Fibroblast of skin of scalp (primary cell): ENCODE measurements around the gene ECT2.
"Not testable (repeated sequence)": the region's sequence is repeated elsewhere in the genome, so short reads cannot be mapped to it uniquely, and the experiment has no call there.

ENCODE experiments used
- DNase-seq: peaks from one replicate; pipeline ENCODE4 v3.0.0-alpha.2; 2013

ECT2 gene

DNA sequence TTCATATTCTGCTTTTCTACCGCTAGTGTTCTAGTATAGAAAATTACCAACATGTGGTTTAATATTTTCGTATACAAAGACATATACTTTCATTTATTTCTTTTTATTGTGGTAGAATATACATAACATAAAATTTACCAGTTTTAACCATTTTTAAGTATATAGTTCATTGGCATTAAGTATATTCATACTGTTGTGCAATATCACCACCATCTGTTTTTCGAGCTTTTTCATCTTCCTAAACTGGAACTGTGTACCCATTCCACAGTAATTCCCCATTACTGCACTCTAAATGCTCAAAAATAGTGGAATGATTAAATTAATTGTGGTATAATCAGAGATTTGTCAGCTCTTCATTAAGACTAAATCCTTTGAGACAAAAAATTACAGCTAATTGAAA lies 62.9 kb downstream of the ECT2 start:
- no peak for DNase-seq

DNA sequence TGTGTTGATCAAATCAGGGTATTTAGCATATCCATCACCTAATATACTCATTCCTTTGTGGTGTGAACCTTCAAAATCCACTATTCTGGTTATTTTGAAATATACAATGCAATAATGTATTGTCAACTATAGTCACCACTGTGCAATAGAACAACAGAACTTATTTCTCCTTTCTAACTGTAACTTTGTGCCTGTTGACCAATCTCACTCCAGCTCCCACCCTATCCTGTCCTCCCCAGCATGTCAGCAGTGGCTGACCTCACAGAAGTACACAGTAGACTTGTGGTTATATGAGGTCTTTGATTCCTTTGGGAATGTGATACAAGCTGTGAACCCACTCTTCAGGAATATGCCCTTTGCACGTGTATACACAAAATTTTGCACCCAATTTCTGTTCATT lies 64.2 kb downstream of the ECT2 start:
- peak; percentile 5 for DNase-seq

DNA sequence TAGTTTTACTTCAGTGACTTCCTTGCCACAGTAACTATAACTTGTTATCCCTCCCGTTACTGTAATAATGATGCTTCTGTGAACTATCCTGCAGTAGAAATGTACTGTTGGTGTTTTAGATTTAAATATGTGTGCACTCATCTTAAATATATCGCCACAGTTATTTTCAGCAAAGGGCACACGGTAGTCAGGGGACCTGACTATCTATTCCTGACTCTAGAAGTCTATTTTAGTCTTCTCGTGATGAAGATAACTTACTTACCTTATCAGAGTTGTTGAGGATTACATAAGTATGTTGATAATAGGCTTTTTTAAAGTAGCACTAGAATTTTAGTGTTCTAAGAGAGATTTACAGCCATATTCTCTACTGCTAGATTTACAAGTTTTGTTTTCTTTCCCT lies 65.3 kb downstream of the ECT2 start:
- DNase-seq: no peak

DNA sequence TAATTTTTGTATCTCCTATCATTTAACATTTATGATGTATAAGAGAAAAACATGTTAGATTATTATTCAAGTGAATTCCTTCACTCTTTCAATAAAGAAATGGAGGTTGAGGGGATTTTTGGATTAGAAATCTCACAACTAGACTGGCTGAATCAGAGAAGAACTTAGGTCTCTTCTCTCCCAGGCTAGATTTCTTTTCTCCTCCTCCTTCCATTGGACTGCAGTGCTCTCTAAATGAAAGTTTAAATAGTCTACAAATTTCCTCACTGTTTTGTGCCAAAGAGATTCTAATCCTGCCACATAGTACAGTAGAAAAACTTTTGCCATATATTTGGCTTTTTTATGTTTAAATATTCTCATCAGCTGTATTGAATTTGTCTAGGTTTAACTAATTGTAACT lies 65.8 kb downstream of the ECT2 start:
- DNase-seq: no peak

DNA sequence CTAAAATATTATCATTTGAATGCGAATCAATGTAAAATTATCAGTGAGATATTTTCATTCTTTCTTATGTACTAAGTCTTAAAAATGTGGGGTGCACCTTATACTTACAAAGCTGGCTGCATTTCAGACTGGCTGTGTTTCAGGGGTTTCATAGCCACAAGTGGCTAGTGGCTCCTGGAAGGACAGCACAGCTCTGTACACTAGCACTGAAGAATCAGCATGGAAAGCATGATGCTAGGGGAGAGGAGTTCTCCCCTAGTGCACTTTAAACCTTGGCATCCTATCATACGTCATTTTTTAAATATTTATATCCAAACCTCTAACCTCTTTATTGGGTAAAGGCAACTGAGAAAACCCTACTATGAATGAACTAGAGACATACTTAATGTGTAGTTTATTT lies 66.4 kb downstream of the ECT2 start:
- DNase-seq: no peak

DNA sequence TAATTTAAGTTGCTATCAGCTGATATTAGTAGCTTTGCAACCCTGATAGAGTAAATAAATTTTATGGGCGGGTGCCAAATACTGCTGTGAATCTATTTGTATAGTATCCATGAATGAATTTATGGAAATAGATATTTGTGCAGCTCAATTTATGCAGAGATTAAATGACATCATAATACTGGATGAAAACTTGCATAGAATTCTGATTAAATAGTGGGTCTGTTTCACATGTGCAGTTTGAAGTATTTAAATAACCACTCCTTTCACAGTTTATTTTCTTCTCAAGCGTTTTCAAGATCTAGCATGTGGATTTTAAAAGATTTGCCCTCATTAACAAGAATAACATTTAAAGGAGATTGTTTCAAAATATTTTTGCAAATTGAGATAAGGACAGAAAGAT lies 70.0 kb downstream of the ECT2 start:
- no peak for DNase-seq

DNA sequence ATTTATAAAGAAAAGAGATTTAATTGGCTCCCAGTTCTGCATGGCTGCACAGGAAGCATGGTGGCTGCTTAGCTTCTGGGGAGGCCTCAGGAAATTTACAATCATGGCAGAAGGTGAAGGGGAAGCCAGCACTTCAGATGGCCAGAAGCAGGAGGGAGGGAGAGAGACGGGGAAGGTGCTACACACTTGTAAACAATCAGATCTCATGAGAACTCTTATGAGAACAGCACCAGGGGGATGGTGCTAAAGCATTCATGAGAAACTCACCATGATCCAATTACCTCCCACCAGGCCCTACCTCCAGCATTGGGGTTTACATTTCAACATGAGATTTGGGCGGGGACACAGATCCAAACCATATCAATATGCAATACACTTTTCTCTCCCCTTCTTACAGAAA lies 73.7 kb downstream of the ECT2 start:
- no peak for DNase-seq

DNA sequence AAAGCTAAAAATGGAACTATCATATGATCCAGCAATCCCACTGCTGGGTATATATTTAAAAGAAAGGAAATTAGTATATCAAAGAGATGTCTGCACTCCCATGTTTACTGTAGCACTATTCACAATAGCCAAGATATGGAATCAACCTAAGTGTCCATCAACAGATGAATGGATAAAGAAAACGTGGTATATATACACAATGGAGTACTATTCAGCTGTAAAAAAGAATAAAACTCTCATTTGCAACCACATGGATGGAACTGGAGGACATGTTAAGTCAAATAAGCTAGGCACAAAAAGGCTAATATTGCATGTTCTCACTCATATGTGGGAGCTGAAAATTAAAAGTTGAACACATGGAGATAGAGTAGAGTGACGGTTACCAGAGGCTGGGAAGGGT lies 76.7 kb downstream of the ECT2 start:
- not testable (repeated sequence) for DNase-seq

DNA sequence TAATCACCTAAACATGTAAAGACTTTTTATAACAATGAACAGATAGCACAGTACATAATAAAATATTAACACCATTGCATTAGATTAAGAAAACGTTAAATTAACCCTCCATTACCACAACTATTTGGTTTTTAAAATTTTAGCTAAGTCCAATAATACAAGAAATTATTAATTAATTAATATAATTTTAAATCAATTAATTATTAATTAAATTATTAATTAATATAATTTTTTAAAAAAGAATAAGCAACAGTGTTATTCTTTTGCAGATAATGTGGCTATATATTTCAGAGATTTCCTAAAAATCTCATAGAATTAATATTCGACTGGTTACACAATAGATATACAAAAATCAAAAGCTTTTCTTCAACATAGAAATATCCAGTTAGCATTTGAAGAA lies 82.5 kb downstream of the ECT2 start:
- no peak for DNase-seq

DNA sequence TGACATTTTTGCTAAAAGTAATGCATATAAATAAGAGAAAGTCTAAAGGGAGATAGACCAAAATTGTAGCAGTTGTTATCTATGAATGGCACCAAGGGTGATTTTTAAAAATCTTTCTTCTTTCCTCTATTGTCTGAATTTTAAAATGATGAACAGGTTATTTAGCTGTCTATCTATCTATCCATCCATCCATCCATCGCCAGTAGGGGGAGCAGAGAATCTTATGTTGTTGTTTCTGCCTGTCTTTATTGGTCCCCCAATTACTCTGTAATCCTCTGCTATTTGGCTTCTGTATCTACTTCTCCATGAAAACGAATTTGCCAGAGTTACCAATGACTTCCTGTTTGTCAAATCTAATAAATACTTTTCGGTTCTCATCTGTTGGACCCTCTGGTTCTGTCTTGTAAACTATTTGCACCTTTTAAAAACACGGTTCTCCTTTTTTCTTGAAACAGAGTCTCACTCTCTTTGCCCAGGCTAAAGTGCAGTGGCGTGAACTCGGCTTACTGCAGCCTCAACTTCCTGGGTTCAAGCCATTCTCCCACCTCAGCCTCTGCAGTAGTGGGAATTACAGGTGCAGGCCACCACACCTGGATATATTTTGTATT lies 86.0 kb downstream of the ECT2 start:
- DNase-seq: peak; percentile 52

DNA sequence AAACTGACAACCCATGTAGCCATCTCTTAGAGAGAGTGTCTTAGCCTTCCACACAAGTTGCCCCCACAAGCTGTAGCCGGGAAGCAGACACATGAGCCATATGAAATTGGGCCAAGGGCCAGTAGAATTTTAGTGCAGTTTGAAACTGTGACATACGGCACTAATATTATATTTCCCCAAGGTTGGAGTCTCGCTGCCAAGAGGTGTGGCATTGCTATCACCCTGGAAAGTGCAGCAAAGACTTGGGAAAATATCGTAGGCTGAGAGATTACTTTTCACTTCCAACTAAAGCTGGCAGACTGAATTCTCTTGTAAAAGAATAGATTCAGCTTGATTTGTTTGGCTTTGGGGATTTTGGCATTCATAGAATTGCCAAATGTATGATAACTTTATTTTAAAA lies 89.2 kb downstream of the ECT2 start:
- DNase-seq: no peak

DNA sequence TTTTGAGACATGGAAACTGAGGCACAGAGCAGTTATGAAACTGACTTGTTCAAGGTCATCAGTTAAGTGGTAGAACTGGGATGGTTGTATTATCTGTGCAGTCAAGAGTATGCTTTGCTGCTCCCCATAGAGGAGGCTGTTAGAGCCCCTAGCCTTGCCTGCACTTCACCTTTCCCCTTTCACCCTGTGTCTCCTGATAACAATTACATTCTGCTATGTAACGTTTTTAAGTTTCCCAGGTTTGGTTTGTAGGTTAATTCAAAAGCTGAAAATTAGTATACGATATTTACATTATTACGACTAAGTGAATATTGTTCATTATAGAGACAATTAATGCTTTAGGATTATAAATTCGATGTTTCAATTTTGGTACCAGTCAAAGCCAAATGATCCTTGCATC lies 89.9 kb downstream of the ECT2 start:
- DNase-seq: no peak

DNA sequence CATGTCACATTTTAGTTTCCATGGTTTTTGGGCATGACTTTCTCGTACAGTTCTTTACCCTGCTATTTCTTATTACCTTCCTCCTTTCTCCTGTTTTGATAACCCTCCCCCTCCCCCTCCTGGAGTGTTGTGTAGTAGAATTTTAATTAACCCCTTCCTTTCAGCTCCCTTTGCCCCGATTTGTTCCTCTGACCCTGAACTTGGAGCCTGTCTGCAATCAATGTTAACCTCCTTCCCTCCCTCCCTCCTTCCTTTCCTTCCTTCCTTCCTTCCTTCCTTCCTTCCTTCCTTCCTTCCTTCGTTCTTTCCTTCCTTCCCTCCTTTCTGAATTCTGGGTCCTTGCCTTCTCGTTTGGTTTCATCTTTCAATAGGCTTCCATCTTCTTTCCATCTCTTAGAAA lies 90.4 kb downstream of the ECT2 start:
- DNase-seq: no peak

DNA sequence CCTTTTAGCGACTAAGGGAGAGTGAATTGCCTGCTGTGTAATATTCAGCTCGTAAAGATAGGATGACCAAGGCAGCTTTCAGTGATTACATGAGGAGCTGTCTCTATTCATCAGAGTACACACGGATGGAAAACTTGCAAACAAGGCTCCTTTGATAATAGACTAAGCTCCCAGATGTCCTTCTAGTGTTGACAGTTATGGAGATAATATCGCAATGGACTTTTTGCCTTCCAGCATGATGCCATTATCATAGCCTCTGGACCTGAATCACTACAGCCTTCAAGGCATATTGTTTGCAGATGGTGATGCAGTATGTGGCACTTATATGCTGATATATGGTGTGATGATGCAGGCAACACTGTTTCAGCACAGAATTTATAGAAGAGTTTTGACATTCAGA lies 93.9 kb downstream of the ECT2 start:
- no peak for DNase-seq

DNA sequence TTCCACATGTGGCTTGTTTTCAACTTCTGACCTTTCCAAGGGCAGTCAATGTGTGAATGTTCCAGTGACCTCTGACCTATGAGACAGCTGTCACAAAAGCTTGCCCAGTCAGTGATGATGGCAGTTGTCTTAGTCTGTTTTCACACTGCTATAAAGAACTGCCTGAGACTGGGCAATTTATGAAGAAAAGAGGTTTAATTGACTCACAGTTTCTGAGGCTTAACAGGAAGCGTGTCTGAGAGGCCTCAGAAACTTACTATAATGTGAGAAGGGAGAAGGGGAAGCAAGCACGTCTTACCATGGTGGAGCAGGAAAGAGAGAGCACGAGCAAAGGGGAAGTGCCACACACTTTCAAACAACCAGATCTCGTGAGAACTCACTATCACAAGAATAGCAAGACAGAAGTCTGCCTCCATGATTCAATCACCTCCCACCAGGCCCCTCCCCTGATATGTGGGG lies 95.6 kb downstream of the ECT2 start:
- no peak for DNase-seq

DNA sequence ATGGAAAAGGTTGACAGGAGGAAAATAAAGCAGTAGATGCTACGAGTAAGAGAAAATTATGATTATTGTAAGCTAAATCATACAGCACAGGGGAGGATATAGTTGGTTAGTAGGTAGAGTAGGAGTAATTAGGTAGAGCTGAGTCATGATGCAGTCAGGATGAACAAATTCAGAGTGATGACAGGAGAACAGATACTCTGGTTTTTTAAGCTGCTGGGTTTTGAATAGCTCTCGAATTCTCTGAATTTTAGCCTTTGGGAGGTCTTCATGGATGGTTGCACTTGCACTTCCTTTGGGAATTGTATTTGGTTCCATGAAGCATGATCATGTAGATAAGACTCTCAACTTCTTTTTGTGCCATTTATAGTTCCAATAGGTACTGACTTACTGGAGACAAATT lies 96.2 kb downstream of the ECT2 start:
- DNase-seq: peak; percentile 69

DNA sequence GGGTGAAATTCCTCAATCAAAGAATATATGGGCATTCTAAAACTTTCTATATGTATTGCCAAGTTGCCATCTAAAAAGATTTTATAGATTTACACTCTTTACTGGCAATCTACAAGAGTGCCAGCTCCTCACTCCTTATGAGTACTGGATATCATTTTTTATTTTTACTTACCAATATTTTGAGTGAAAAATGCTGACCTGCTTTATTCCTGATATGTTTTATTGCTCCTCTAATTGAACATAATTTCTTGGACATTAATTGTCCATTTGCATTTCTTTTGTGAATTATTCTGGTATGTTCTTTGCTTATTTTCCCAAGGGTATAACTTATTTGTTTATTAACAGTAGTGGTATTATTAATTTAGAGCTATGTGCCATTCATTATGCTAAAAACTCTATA lies 96.8 kb downstream of the ECT2 start:
- no peak for DNase-seq

DNA sequence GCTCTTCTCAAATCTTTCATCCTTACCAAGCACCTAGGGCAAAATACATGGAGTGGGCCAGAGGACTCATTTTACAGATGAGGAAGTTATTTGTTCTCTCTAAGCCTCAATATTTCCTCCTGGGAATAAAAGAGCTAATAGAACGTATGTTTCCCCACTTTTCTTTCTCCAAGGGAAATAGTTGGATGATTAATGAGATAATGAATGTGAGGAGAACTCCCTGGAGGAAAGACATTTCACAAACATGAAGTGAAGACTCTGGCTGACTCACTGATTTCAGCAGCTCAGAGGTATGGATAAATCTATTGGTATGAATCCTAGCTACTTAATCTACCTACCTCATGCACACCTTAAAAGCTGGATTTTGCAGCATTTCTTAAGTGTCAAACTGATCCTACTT lies 98.4 kb downstream of the ECT2 start:
- peak; percentile 85 for DNase-seq

DNA sequence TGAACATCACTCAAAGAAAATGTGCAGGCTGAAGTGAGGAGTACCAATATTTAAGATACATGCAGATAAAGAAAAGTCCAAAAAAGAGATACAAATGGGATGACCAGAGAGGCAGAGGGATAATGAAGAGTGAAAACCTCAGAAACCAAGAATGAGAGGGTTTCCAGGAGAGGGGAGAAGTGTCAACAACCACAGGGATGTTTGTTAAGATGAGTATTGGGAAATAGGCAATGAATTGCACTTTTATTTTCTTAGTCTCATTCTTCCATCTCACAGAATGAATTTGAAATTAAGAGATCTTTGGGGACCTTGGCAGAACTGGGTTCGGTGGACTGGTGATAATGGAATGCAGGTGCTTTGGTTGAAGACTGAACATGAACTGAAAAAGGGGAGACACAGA lies 102.5 kb downstream of the ECT2 start:
- no peak for DNase-seq

DNA sequence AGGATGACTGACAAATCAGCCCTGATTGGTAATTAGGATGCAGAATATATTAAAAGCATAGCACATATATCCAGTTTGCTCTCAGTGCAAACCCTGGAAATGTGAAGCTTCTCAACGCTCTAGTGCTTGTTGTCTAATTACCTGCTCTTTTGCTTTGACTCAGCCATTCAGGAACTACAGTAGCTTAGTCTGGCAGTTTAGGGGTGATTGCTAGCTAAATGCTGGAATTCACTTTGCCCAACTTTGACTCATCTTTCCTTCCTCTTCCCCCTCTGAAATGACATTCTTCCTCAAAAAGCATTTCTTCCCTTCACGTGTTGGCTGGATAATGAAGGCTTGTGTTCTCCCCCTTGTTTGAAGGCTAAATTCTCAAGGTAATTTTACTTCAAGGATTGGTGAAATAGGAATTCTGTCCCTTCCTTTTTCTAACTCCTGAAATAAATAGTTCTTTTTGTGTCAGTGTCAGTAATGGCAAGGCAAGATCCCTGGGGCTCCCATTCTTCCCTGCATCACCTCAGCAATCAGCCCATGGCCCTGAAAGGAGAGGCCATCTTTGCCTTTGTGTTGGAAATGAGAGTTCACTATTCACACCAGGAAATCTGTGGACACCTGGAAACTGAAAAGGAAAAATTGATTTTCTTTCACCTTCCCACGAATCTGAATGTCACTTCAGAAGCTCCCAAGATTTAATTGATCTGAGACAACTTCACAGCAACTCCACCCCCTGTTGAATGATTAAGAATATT lies 103.6 kb downstream of the ECT2 start:
- DNase-seq: no peak

DNA sequence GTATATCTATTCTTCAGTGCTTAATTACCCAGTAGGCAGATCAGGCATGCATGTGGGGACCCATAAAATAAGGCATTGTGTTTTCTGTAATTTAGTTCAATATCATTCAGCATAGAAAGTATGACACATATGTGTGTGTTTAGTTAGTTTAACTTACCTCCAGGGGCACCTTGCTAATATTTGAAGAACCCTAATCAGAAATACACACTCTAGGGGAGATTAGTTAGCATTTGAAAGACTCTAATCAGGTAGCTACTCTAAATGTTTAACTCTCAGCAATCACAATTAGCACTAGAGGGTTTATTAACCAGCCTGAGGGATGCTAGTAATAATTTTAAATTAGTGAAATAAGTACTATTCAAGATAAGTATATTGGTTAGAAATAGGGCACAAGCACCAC lies 104.5 kb downstream of the ECT2 start:
- DNase-seq: no peak

DNA sequence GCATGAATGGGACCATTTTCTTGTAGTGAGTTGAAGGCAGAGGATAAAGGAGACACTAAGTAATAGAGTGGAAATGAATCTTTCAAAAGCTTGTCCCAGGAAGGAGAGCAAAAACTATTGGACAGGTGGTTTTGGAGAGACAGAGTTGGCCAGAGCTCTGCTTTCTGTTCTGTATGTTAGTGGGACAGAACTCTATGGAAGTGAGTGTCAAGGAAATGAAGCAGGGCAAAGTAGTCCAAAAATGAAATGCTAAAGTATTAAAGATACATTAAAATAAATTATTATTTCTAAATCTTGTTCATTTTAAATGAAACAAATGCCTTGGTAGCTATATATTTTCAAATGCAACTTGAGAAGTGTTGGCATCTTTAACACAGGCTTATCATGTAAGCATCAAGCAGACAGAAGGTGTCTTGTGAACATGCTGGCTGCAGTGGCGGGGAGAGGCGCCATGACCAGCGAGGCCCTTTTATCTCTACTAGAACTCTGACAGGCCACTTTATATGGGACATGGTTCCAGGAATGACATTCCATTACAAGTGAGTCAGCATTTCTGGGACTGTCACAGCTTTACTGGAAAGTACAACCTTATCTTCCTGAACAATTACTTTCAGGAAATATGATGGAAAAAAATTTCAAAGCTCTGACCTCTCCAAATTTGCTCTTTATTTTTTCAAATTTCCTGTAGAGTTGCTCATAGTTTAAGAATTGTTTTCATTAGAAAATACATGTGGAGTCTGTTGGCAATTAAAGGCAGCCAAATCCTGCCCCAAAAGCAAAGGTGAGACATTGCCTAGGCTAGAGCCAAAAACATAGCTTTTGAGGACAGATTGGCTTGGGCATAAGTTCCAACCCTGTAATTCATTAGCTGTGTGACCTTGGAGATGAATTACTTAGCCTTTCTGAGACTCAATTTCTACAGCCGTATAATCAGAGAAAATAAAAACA lies 106.5 kb downstream of the ECT2 start:
- DNase-seq: peak; percentile 31

DNA sequence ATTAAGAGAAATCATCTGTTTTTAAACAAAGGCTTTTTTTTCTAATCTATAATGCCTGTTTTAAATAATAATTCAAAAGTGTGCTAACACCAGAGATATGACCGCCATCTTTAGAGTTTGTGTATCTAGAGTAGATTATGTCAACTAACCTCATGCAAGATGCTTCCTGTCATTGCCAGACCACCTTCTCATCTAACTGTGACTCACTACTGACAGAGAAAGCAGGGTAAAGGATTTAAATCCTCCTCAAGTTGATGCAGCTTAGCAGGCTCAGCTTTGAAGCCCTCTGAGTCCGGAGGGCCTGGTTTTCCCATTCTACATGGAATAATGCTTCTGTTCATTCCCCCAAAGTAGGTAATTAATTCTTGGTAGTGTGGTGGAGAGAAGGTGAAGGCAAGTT lies 108.5 kb downstream of the ECT2 start:
- peak; percentile 8 for DNase-seq
